Endothelial cell (in vitro differentiated cells): ENCODE results near the gene NLGN4Y. TPM values are rescaled to one million over a fixed set of nuclear protein-coding genes. Genes with fewer than 3 reads are reported as not detected.

Experiments
- DNase-seq: peaks from one replicate; pipeline ENCODE4 v3.0.0; 2021; ENCODE audit warnings: low spot score
- H3K27ac Mint-ChIP-seq: one replicate; pipeline ENCODE4 v1.8.0; 2021; ENCODE audit warnings: mixed read lengths, inconsistent platforms; ENCODE audit not compliant: unreplicated experiment
- H3K27me3 Mint-ChIP-seq: one replicate; pipeline ENCODE4 v1.8.0; 2021; ENCODE audit warnings: mild to moderate bottlenecking, moderate library complexity, mixed read lengths, inconsistent platforms; ENCODE audit not compliant: unreplicated experiment
- H3K36me3 Mint-ChIP-seq: one replicate; pipeline ENCODE4 v1.8.0; 2021; ENCODE audit warnings: mild to moderate bottlenecking, low read depth, mixed read lengths, inconsistent platforms; ENCODE audit not compliant: unreplicated experiment
- H3K4me1 Mint-ChIP-seq: one replicate; pipeline ENCODE4 v1.8.0; 2021; ENCODE audit warnings: mild to moderate bottlenecking, mixed read lengths, inconsistent platforms; ENCODE audit not compliant: unreplicated experiment
- H3K4me3 Mint-ChIP-seq: one replicate; pipeline ENCODE4 v1.8.0; 2021; ENCODE audit warnings: mild to moderate bottlenecking, mixed read lengths, inconsistent platforms; ENCODE audit not compliant: unreplicated experiment
- H3K9me3 Mint-ChIP-seq: one replicate; pipeline ENCODE4 v1.8.0; 2021; ENCODE audit warnings: mixed read lengths, inconsistent platforms; ENCODE audit not compliant: unreplicated experiment
- CTCF ChIP-seq: fragments of 200-600 bp; sonication (generic); IDR thresholded peaks from one replicate; pipeline ENCODE4 v1.5.0; 2021; ENCODE audit warnings: antibody characterized with exemption; ENCODE audit not compliant: unreplicated experiment
- total RNA-seq: library from RNA; stranded (reverse); fragmentation: NEBNext Ultra II Directional; extraction: Animal tissue kit (Norgen Biotek cat#: 25700); gene quantifications from one replicate; pipeline ENCODE4 v1.2.1, GENCODE V29; 2021; ENCODE audit not compliant: unreplicated experiment

Gene NLGN4Y
- total RNA-seq, 1 donor from 2014 or later, result 78.9 TPM

GRCh38 chrY:14763600-14763999 is 239.3 kb downstream of the NLGN4Y start:
- H3K4me1 Mint-ChIP-seq, result no peaks in the 10 kb centered on the region
- TF ChIP-seq CTCF, result no peak
- H3K4me3 Mint-ChIP-seq, result no peak overlapping the region
- DNase-seq, result no peak
- H3K27ac Mint-ChIP-seq, result no peak overlapping the region
- H3K27me3 Mint-ChIP-seq, result no peaks in the 10 kb centered on the region
- no peaks in the 10 kb centered on the region for H3K36me3 Mint-ChIP-seq
- H3K9me3 Mint-ChIP-seq, result no peaks in the 10 kb centered on the region

GRCh38 chrY:14778208-14778607 is 253.9 kb downstream of the NLGN4Y start:
- peaks cover 4% of the 10 kb centered on the region for H3K36me3 Mint-ChIP-seq
- no peak for TF ChIP-seq CTCF
- H3K27me3 Mint-ChIP-seq, result peaks cover 2% of the 10 kb centered on the region
- no peak for DNase-seq
- no peak overlapping the region for H3K4me3 Mint-ChIP-seq
- H3K9me3 Mint-ChIP-seq, result no peaks in the 10 kb centered on the region
- H3K4me1 Mint-ChIP-seq, result no peaks in the 10 kb centered on the region
- H3K27ac Mint-ChIP-seq, result no peak overlapping the region

- no peaks in the 10 kb centered on the region for H3K4me1 Mint-ChIP-seq
- TF ChIP-seq CTCF, result no peak
- no peaks in the 10 kb centered on the region for H3K27me3 Mint-ChIP-seq
Measured at GRCh38 chrY:14793104-14793503, 268.8 kb downstream of the NLGN4Y start.

GRCh38 chrY:14793674-14794073 is 269.3 kb downstream of the NLGN4Y start:
- no peak for TF ChIP-seq CTCF
- Mint-ChIP-seq H3K27me3 (no peaks in the 10 kb centered on the region), H3K4me1 (no peaks in the 10 kb centered on the region), H3K4me3 (no peak overlapping the region), H3K27ac (no peak overlapping the region), H3K9me3 (no peaks in the 10 kb centered on the region), H3K36me3 (no peaks in the 10 kb centered on the region)
- DNase-seq, result no peak

More at GRCh38 chrY:14793104-14793503, 268.8 kb downstream of the NLGN4Y start:
- Mint-ChIP-seq H3K4me3 (no peak overlapping the region), H3K36me3 (no peaks in the 10 kb centered on the region), H3K27ac (no peak overlapping the region), H3K9me3 (no peaks in the 10 kb centered on the region)
- no peak for DNase-seq

- TF ChIP-seq CTCF, result no peak
- H3K36me3 Mint-ChIP-seq, result no peaks in the 10 kb centered on the region
- peaks cover 1% of the 10 kb centered on the region for H3K27me3 Mint-ChIP-seq
- no peaks in the 10 kb centered on the region for H3K4me1 Mint-ChIP-seq
- no peak overlapping the region for H3K4me3 Mint-ChIP-seq
- no peaks in the 10 kb centered on the region for H3K9me3 Mint-ChIP-seq
- H3K27ac Mint-ChIP-seq, result no peak overlapping the region
- DNase-seq, result no peak
Measured at GRCh38 chrY:14798010-14798409, 273.7 kb downstream of the NLGN4Y start.
